PC-9 (cell line): ENCODE measurements around the gene UBE2B. TPM values are rescaled to one million over a fixed set of nuclear protein-coding genes. Genes with fewer than 3 reads are reported as not detected.

Experiments used
- BruUV-seq: library from RNA; stranded (reverse); fragments of 400-500 nt; replicated peaks from 2 replicates; lab custom pipeline; 2021; lab: Mats Ljungman, UMichigan
- CTCF ChIA-PET: fragments of 300-600 bp; sonication (Branson Sonifier 250); formaldehyde crosslinking; loops from one replicate; lab custom pipeline; 2022; ENCODE audit warnings: antibody characterized with exemption; lab: Charles Lee
- POLR2A ChIA-PET: fragments of 300-600 bp; sonication (Branson Sonifier 250); formaldehyde crosslinking; loops from one replicate; lab custom pipeline; 2022; ENCODE audit warnings: antibody characterized with exemption; ENCODE audit not compliant: unreplicated experiment; lab: Charles Lee
- DNase-seq, 2 experiments: peaks; one replicate each; pipeline versions ENCODE4 v3.0.0 to v3.0.0-alpha.2; 2015 to 2022; ENCODE audit warnings: mixed read lengths in 1 of 2
- H2AFZ ChIP-seq: fragments of 200-600 bp; sonication (generic); 2 replicates; pipeline ENCODE4 v1.8.1; 2017; ENCODE audit warnings: antibody characterized with exemption
- H3F3A ChIP-seq: fragments of 200-600 bp; sonication (generic); 2 replicates; pipeline ENCODE4 v1.8.1; 2017; ENCODE audit warnings: antibody characterized with exemption, mild to moderate bottlenecking, low read depth; ENCODE audit not compliant: insufficient read depth
- H3K27ac ChIP-seq: fragments of 200-600 bp; sonication (generic); 2 replicates; pipeline ENCODE4 v1.6.1; 2016; ENCODE audit warnings: mixed run types
- H3K27me3 ChIP-seq: fragments of 200-600 bp; sonication (generic); 2 replicates; pipeline ENCODE4 v1.6.1; 2016; ENCODE audit warnings: low read depth, mixed run types; ENCODE audit not compliant: insufficient read depth
- H3K36me3 ChIP-seq: fragments of 200-600 bp; sonication (generic); 2 replicates; pipeline ENCODE4 v1.6.1; 2016; ENCODE audit warnings: low read depth, mixed run types
- H3K4me1 ChIP-seq: fragments of 200-600 bp; sonication (generic); replicated peaks from 2 replicates; pipeline ENCODE4 v1.6.1; 2016; ENCODE audit warnings: mixed run types; ENCODE audit not compliant: insufficient read depth
- H3K4me2 ChIP-seq: fragments of 200-600 bp; sonication (generic); 2 replicates; pipeline ENCODE4 v1.6.1; 2017; ENCODE audit warnings: mixed run types
- H3K4me3 ChIP-seq: fragments of 200-600 bp; sonication (generic); 2 replicates; pipeline ENCODE4 v1.6.1; 2016; ENCODE audit warnings: mixed run types
- H3K79me2 ChIP-seq: fragments of 200-600 bp; sonication (generic); 2 replicates; pipeline ENCODE4 v1.6.1; 2017; ENCODE audit warnings: low read depth, mixed run types
- H3K9me2 ChIP-seq: fragments of 200-600 bp; sonication (generic); 2 replicates; pipeline ENCODE4 v1.8.1; 2017; ENCODE audit warnings: mild to moderate bottlenecking; ENCODE audit not compliant: insufficient read depth
- H3K9me3 ChIP-seq: fragments of 200-600 bp; sonication (generic); 2 replicates; pipeline ENCODE4 v1.8.1; 2016; ENCODE audit warnings: low read depth; ENCODE audit not compliant: insufficient read depth
- H4K20me1 ChIP-seq: fragments of 200-600 bp; sonication (generic); 2 replicates; pipeline ENCODE4 v1.8.1; 2017; ENCODE audit not compliant: insufficient read depth
- EZH2 ChIP-seq: fragments of 200-600 bp; sonication (generic); IDR thresholded peaks from 2 replicates; pipeline ENCODE4 v1.8.0; 2017; ENCODE audit warnings: antibody characterized with exemption, low read depth
- intact Hi-C: fragments of 100-400 bp; cut with micrococcal nuclease; formaldehyde crosslinking; loops from one replicate; pipeline ENCODE4 v1.10.0; 2022; ENCODE audit not compliant: unreplicated experiment
- total RNA-seq: library from RNA; stranded (reverse); gene quantifications from 2 replicates; pipeline ENCODE4 v1.2.3, GENCODE V29; 2021
- TF ChIP-seq, protein P1 (sequence below): fragments of 200-600 bp; sonication (generic); conservative IDR thresholded peaks from 2 replicates; pipeline ENCODE4 v1.6.1; 2017; ENCODE audit warnings: mixed run types, antibody characterized with exemption, mild to moderate bottlenecking, moderate library complexity

The UBE2B gene
- total RNA-seq, 1 experiment from 2014 or later = 85.5 TPM

DNA sequence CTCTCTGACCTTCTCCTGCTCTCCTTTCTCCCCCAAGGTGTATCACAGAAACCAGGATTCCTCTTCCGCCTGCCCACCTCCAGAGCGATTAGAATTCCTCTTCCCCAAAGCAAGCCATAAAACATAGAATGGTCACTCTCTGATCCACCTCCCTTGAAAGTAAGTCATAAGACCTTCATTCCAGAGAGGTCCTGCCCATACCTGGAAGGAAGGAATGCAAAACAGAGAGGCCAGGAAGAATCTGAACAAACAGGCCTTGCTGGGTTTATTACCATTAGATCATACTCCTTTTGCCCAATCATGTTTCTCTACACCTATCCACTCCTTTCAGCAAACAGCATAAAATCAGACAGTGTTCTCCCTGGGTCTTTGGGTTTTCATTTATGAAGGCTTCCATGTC is 25.4 kb upstream of the UBE2B start:
- Histone ChIP-seq H3K4me2 (peak overlapping the region; percentile 62), H3K36me3 (no peaks in the 10 kb centered on the region), H3K4me1 (peaks cover 31% of the 10 kb centered on the region), H3K27ac (peak overlapping the region; percentile 70), H3K79me2 (no peaks in the 10 kb centered on the region), H4K20me1 (no peaks in the 10 kb centered on the region), H3K4me3 (peak overlapping the region; percentile 15; the same call in 1 of the 2 replicates), H3K9me2 (no peaks in the 10 kb centered on the region), H2AFZ (peak overlapping the region; percentile 24), H3K9me3 (no peaks in the 10 kb centered on the region), H3F3A (0 out of 2 replicates have a peak, but pooled peaks cover 3% of the 10 kb centered on the region), H3K27me3 (no peaks in the 10 kb centered on the region)
- peak; percentile 58 to 94 for DNase-seq
- BruUV-seq = no TSS peak
- no peak for TF ChIP-seq EZH2
- TF ChIP-seq, protein P1, sequence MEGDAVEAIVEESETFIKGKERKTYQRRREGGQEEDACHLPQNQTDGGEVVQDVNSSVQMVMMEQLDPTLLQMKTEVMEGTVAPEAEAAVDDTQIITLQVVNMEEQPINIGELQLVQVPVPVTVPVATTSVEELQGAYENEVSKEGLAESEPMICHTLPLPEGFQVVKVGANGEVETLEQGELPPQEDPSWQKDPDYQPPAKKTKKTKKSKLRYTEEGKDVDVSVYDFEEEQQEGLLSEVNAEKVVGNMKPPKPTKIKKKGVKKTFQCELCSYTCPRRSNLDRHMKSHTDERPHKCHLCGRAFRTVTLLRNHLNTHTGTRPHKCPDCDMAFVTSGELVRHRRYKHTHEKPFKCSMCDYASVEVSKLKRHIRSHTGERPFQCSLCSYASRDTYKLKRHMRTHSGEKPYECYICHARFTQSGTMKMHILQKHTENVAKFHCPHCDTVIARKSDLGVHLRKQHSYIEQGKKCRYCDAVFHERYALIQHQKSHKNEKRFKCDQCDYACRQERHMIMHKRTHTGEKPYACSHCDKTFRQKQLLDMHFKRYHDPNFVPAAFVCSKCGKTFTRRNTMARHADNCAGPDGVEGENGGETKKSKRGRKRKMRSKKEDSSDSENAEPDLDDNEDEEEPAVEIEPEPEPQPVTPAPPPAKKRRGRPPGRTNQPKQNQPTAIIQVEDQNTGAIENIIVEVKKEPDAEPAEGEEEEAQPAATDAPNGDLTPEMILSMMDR = no peak
- CTCF ChIA-PET = no interaction called here
- POLR2A ChIA-PET = no interaction called here
- intact Hi-C loops = no loop called here

GRCh38 chr5:134349463-134349862 is 21.9 kb upstream of the UBE2B start:
- no peak overlapping the region for H3K4me2 ChIP-seq
- no peaks in the 10 kb centered on the region for H3K9me2 ChIP-seq
- H3K27me3 ChIP-seq = no peaks in the 10 kb centered on the region
- intact Hi-C loops = no loop called here
- peaks cover 21% of the 10 kb centered on the region for H3K4me1 ChIP-seq
- ChIA-PET POLR2A (no interaction called here), CTCF (no interaction called here)
- DNase-seq = no peak
- H3F3A ChIP-seq = 0 out of 2 replicates have a peak, but pooled peaks cover 3% of the 10 kb centered on the region
- H3K27ac ChIP-seq = no peak overlapping the region
- no peaks in the 10 kb centered on the region for H3K79me2 ChIP-seq
- no peaks in the 10 kb centered on the region for H3K36me3 ChIP-seq
- H3K9me3 ChIP-seq = no peaks in the 10 kb centered on the region
- no peak for TF ChIP-seq EZH2
- TF ChIP-seq, protein P1 = no peak
- no peak overlapping the region for H3K4me3 ChIP-seq
- BruUV-seq = no TSS peak
- no peaks in the 10 kb centered on the region for H4K20me1 ChIP-seq
- no peak overlapping the region for H2AFZ ChIP-seq

GRCh38 chr5:134355681-134356080 is 15.7 kb upstream of the UBE2B start:
- Histone ChIP-seq H3K4me1 (no peaks in the 10 kb centered on the region), H3K79me2 (no peaks in the 10 kb centered on the region), H3K4me3 (no peak overlapping the region), H3K4me2 (no peak overlapping the region), H3K36me3 (no peaks in the 10 kb centered on the region), H3K9me2 (no peaks in the 10 kb centered on the region), H4K20me1 (no peaks in the 10 kb centered on the region), H2AFZ (no peak overlapping the region), H3K27me3 (no peaks in the 10 kb centered on the region), H3K9me3 (no peaks in the 10 kb centered on the region), H3K27ac (no peak overlapping the region), H3F3A (no peaks in the 10 kb centered on the region)
- intact Hi-C loops = no loop called here
- no peak for DNase-seq
- TF ChIP-seq EZH2 = no peak
- TF ChIP-seq, protein P1 = no peak
- BruUV-seq = no TSS peak
- CTCF ChIA-PET = no interaction called here
- POLR2A ChIA-PET = no interaction called here
